8988T (cell line): Measurements from ENCODE around the gene NDC1.
A peak's percentile ranks its signal among the peaks of the same experiment; 100 is the strongest.

Experiments
- DNase-seq: peaks from one replicate; pipeline ENCODE4 v3.0.0; 2011

The NDC1 gene

GRCh38 chr1:53730224-53730865, 107.8 kb downstream of the NDC1 start:
- DNase-seq, result no peak

GRCh38 chr1:53729456-53730223, 108.5 kb downstream of the NDC1 start:
- no peak for DNase-seq

GRCh38 chr1:53728702-53729455, 109.2 kb downstream of the NDC1 start:
- DNase-seq, result no peak

GRCh38 chr1:53728196-53728595, 109.9 kb downstream of the NDC1 start:
- DNase-seq, result no peak

- DNase-seq, result no peak
Observed at GRCh38 chr1:53727461-53728092, 110.5 kb downstream of the NDC1 start.

- DNase-seq, result no peak
Observed at GRCh38 chr1:53726009-53726600, 112.0 kb downstream of the NDC1 start.

GRCh38 chr1:53725238-53725689, 112.8 kb downstream of the NDC1 start:
- peak; percentile 41 for DNase-seq

- no peak for DNase-seq
Observed at GRCh38 chr1:53722025-53722424, 116.1 kb downstream of the NDC1 start.

- DNase-seq, result no peak
Observed at GRCh38 chr1:53721088-53721487, 117.0 kb downstream of the NDC1 start.

- no peak for DNase-seq
Observed at GRCh38 chr1:53719469-53719868, 118.6 kb downstream of the NDC1 start.

- no peak for DNase-seq
Observed at GRCh38 chr1:53718443-53718842, 119.7 kb downstream of the NDC1 start.

- no peak for DNase-seq
Observed at GRCh38 chr1:53717025-53717804, 120.9 kb downstream of the NDC1 start.

- no peak for DNase-seq
Observed at GRCh38 chr1:53716150-53716549, 121.9 kb downstream of the NDC1 start.

- peak; percentile 40 for DNase-seq
Observed at GRCh38 chr1:53715478-53715877, 122.6 kb downstream of the NDC1 start.
